ENCODE measurements around the gene PLSCR3. TPM values are rescaled to one million over a fixed set of nuclear protein-coding genes. Genes with fewer than 3 reads are reported as not detected.

The PLSCR3 gene
- total and polyA plus RNA-seq, 2 experiments from 2014 or later = 30.0 to 34.3 TPM

GRCh38 chr17:7440113-7440833 lies 45.9 kb upstream of the PLSCR3 start:
- Histone ChIP-seq H2AFZ (peak overlapping the region; percentile 72), H3K27ac (ENCODE audit: low read depth) (peak overlapping the region; percentile 95), H3F3A (replicated peaks; ENCODE audit: low read depth) (peaks cover 51% of the 10 kb centered on the region), H3K27me3 (ENCODE audit: insufficient read depth) (peaks cover 48% of the 10 kb centered on the region), H3K4me3 (peak overlapping the region; percentile 98), H3K36me3 (ENCODE audit: insufficient read depth) (no peaks in the 10 kb centered on the region), H3K4me1 (ENCODE audit: insufficient read depth) (peaks cover 33% of the 10 kb centered on the region), H3K79me2 (replicated peaks; ENCODE audit: insufficient read depth) (no peaks in the 10 kb centered on the region), H4K20me1 (replicated peaks; ENCODE audit: insufficient read depth) (peaks cover 3% of the 10 kb centered on the region; the same call in 1 of the 2 replicates), H3K4me2 (peak overlapping the region; percentile 76), H3K9me2 (ENCODE audit: insufficient read depth) (no peaks in the 10 kb centered on the region)
- TF ChIP-seq, protein P1, sequence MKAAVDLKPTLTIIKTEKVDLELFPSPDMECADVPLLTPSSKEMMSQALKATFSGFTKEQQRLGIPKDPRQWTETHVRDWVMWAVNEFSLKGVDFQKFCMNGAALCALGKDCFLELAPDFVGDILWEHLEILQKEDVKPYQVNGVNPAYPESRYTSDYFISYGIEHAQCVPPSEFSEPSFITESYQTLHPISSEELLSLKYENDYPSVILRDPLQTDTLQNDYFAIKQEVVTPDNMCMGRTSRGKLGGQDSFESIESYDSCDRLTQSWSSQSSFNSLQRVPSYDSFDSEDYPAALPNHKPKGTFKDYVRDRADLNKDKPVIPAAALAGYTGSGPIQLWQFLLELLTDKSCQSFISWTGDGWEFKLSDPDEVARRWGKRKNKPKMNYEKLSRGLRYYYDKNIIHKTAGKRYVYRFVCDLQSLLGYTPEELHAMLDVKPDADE (IDR thresholded peaks at IDR 0.05) = no peak
- TF ChIP-seq POLR2AphosphoS5 (IDR thresholded peaks at IDR 0.05; ENCODE audit: low read depth) = peak; percentile 80
- ATAC-seq (peak; percentile 3), DNase-seq (ENCODE audit: low spot score) (peak; percentile 79)
- Mint-ChIP-seq H3K4me1 (peaks cover 33% of the 10 kb centered on the region), H3K27me3 (ENCODE audit: insufficient read depth, low read depth, poor library complexity) (peaks cover 51% of the 10 kb centered on the region), H3K36me3 (ENCODE audit: low read depth) (no peaks in the 10 kb centered on the region; the same call in 2 of the 3 replicates), H3K4me3 (peak overlapping the region; percentile 96), H3K9me3 (no peaks in the 10 kb centered on the region), H3K27ac (peak overlapping the region; percentile 98)

GRCh38 chr17:7439462-7440112 lies 45.3 kb upstream of the PLSCR3 start, which contains the start of gene FGF11:
Gene FGF11, plus strand, starts transcription at chr17:7439512. Its CDS starts 109 bp downstream, at chr17:7439621.
- Histone ChIP-seq H3K27ac (ENCODE audit: low read depth) (peak within 1 kb of the TSS; percentile 95), H3K4me1 (ENCODE audit: insufficient read depth) (peaks cover 32% of the 10 kb centered on the region), H3K4me3 (peak within 1 kb of the TSS; percentile 98), H3K4me2 (peak within 1 kb of the TSS; percentile 76), H4K20me1 (replicated peaks; ENCODE audit: insufficient read depth) (peaks cover 3% of the 10 kb centered on the region; the same call in 1 of the 2 replicates), H2AFZ (peak within 1 kb of the TSS; percentile 72), H3K36me3 (ENCODE audit: insufficient read depth) (no peaks in the 10 kb centered on the region), H3K27me3 (ENCODE audit: insufficient read depth) (peaks cover 46% of the 10 kb centered on the region), H3F3A (replicated peaks; ENCODE audit: low read depth) (peaks cover 47% of the 10 kb centered on the region), H3K9me2 (ENCODE audit: insufficient read depth) (no peaks in the 10 kb centered on the region), H3K79me2 (replicated peaks; ENCODE audit: insufficient read depth) (no peaks in the 10 kb centered on the region)
- Mint-ChIP-seq H3K36me3 (ENCODE audit: low read depth) (no peaks in the 10 kb centered on the region; the same call in 2 of the 3 replicates), H3K27me3 (ENCODE audit: insufficient read depth, low read depth, poor library complexity) (peaks cover 52% of the 10 kb centered on the region), H3K4me3 (peak within 1 kb of the TSS; percentile 96), H3K27ac (peak within 1 kb of the TSS; percentile 98), H3K9me3 (no peaks in the 10 kb centered on the region), H3K4me1 (peaks cover 33% of the 10 kb centered on the region)
- DNase-seq (ENCODE audit: low spot score) (peak; percentile 35), ATAC-seq (no peak; the same call in 2 of the 3 replicates)
- TF ChIP-seq JUNB (IDR thresholded peaks at IDR 0.05; ENCODE audit: unreplicated experiment) = no peak
- TF ChIP-seq ZNF462 (CRISPR knock-in tag; IDR thresholded peaks at IDR 0.05) = no peak
- no peak for TF ChIP-seq ZNF114 (CRISPR knock-in tag; IDR thresholded peaks at IDR 0.05)
- no peak for TF ChIP-seq EZH2phosphoT487 (IDR thresholded peaks at IDR 0.05; ENCODE audit: unreplicated experiment)
- TF ChIP-seq, protein P1 (IDR thresholded peaks at IDR 0.05) = no peak
- TF ChIP-seq CREB1 (CRISPR knock-in tag; IDR thresholded peaks at IDR 0.05; ENCODE audit: low read depth) = no peak
- TF ChIP-seq STAT1 (IDR thresholded peaks at IDR 0.05; ENCODE audit: unreplicated experiment) = no peak

Data from GM23338 (cell line).